ENCODE measurements around the gene PACRG. TPM values are rescaled to one million over a fixed set of nuclear protein-coding genes. Genes with fewer than 3 reads are reported as not detected.

The PACRG gene
- total and polyA plus RNA-seq, 10 of the 15 experiments (the other 5 are each of a cell fraction or from before 2014, with no cell fraction given), result not detected

DNA sequence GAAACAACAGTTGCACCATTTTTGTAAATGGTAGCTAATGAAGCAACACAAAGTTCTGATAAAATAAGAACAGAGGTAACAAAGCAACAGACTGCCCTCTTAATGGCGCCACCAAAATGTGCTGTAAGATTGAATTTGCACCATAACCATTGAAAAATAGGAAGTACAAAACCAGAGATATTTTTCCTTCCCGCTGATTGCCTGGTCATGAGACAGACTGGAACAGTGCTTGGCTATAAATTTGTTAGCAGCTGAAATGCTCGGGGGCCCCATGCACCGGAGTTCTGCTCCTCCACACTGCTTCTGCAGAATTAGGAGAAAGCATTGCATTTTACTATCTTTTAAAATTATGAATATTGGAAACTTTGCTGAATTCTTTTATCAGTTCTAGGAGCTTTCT lies 522.3 kb downstream of the PACRG start:
- ChIA-PET CTCF (no interaction called here), RAD21 (ENCODE audit: unreplicated experiment) (no interaction called here), SMC1A (ENCODE audit: uncharacterized antibody, unreplicated experiment) (no interaction called here), POLR2A (no interaction called here)
- H3K4me2 ChIP-seq (ENCODE audit: control insufficient read depth, insufficient read depth), result no peak overlapping the region
- no peak for FAIRE-seq
- intact Hi-C loops (cut with micrococcal nuclease; ENCODE audit: unreplicated experiment) (no loop called here), in situ Hi-C loops (cut with MboI) (no loop called here)
- H3K79me2 ChIP-seq (ENCODE audit: control insufficient read depth, insufficient read depth, low read length), result no peaks in the 10 kb centered on the region
- H3K4me3 ChIP-seq, result no peak overlapping the region
- H3K4me1 ChIP-seq (ENCODE audit: control insufficient read depth, insufficient read depth, low read length), result no peaks in the 10 kb centered on the region
- H2AFZ ChIP-seq (ENCODE audit: control insufficient read depth, low read depth, low read length), result no peak overlapping the region
- WGBS (ENCODE audit: insufficient coverage, insufficient replicate concordance, low lambda C conversion rate, missing lambda C conversion rate), result 0% methylated on average over 4 of the region's 4 CpGs
- peaks cover 0 to 3% of the 10 kb centered on the region in 2 experiments; a peak in 1 of 4 replicates for H3K27me3 ChIP-seq (replicated peaks in 1 of 2; ENCODE audit: control insufficient read depth in 2 of 2, insufficient read depth in 2 of 2, low read length in 1 of 2)
- ATAC-seq, result no peak
- no peak overlapping the region for H3K9ac ChIP-seq (ENCODE audit: control insufficient read depth, insufficient read depth, low read length)
- BruUV-seq (replicated peaks), result no TSS peak
- DNase-seq (ENCODE audit: low read depth, low spot score), result no peak
- H3K36me3 ChIP-seq (ENCODE audit: control insufficient read depth in 2 of 2, insufficient read depth in 2 of 2, low read length in 1 of 2), result no peaks in the 10 kb centered on the region
- H4K20me1 ChIP-seq (ENCODE audit: control insufficient read depth, insufficient read depth), result no peaks in the 10 kb centered on the region
- H3K9me3 ChIP-seq (replicated peaks; ENCODE audit: control insufficient read depth, insufficient read depth, low read length), result no peaks in the 10 kb centered on the region
- H3K27ac ChIP-seq (ENCODE audit: control insufficient read depth, insufficient read depth), result no peak overlapping the region
- TF ChIP-seq RELA (IDR thresholded peaks at IDR 0.05; ENCODE audit: borderline replicate concordance, partially characterized antibody) (no peak), BACH1 (IDR thresholded peaks at IDR 0.05; ENCODE audit: borderline replicate concordance) (no peak), ZNF24 (IDR thresholded peaks at IDR 0.05) (no peak), MTA2 (IDR thresholded peaks at IDR 0.05; ENCODE audit: low read depth) (no peak), MXI1 (IDR thresholded peaks at IDR 0.05; ENCODE audit: low read depth, low read length) (no peak), SMARCA5 (IDR thresholded peaks at IDR 0.05) (no peak), NRF1 (conservative IDR thresholded peaks at IDR 0.05; ENCODE audit: low read depth, low read length) (no peak)
- TF ChIP-seq, protein P1, sequence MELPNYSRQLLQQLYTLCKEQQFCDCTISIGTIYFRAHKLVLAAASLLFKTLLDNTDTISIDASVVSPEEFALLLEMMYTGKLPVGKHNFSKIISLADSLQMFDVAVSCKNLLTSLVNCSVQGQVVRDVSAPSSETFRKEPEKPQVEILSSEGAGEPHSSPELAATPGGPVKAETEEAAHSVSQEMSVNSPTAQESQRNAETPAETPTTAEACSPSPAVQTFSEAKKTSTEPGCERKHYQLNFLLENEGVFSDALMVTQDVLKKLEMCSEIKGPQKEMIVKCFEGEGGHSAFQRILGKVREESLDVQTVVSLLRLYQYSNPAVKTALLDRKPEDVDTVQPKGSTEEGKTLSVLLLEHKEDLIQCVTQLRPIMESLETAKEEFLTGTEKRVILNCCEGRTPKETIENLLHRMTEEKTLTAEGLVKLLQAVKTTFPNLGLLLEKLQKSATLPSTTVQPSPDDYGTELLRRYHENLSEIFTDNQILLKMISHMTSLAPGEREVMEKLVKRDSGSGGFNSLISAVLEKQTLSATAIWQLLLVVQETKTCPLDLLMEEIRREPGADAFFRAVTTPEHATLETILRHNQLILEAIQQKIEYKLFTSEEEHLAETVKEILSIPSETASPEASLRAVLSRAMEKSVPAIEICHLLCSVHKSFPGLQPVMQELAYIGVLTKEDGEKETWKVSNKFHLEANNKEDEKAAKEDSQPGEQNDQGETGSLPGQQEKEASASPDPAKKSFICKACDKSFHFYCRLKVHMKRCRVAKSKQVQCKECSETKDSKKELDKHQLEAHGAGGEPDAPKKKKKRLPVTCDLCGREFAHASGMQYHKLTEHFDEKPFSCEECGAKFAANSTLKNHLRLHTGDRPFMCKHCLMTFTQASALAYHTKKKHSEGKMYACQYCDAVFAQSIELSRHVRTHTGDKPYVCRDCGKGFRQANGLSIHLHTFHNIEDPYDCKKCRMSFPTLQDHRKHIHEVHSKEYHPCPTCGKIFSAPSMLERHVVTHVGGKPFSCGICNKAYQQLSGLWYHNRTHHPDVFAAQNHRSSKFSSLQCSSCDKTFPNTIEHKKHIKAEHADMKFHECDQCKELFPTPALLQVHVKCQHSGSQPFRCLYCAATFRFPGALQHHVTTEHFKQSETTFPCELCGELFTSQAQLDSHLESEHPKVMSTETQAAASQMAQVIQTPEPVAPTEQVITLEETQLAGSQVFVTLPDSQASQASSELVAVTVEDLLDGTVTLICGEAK (IDR thresholded peaks at IDR 0.05; ENCODE audit: borderline replicate concordance), result no peak
- TF ChIP-seq, protein P2, sequence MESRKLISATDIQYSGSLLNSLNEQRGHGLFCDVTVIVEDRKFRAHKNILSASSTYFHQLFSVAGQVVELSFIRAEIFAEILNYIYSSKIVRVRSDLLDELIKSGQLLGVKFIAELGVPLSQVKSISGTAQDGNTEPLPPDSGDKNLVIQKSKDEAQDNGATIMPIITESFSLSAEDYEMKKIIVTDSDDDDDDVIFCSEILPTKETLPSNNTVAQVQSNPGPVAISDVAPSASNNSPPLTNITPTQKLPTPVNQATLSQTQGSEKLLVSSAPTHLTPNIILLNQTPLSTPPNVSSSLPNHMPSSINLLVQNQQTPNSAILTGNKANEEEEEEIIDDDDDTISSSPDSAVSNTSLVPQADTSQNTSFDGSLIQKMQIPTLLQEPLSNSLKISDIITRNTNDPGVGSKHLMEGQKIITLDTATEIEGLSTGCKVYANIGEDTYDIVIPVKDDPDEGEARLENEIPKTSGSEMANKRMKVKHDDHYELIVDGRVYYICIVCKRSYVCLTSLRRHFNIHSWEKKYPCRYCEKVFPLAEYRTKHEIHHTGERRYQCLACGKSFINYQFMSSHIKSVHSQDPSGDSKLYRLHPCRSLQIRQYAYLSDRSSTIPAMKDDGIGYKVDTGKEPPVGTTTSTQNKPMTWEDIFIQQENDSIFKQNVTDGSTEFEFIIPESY (IDR thresholded peaks at IDR 0.05), result no peak
- TF ChIP-seq, protein P3, sequence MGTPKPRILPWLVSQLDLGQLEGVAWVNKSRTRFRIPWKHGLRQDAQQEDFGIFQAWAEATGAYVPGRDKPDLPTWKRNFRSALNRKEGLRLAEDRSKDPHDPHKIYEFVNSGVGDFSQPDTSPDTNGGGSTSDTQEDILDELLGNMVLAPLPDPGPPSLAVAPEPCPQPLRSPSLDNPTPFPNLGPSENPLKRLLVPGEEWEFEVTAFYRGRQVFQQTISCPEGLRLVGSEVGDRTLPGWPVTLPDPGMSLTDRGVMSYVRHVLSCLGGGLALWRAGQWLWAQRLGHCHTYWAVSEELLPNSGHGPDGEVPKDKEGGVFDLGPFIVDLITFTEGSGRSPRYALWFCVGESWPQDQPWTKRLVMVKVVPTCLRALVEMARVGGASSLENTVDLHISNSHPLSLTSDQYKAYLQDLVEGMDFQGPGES (IDR thresholded peaks at IDR 0.05), result no peak
- TF ChIP-seq, protein P4, sequence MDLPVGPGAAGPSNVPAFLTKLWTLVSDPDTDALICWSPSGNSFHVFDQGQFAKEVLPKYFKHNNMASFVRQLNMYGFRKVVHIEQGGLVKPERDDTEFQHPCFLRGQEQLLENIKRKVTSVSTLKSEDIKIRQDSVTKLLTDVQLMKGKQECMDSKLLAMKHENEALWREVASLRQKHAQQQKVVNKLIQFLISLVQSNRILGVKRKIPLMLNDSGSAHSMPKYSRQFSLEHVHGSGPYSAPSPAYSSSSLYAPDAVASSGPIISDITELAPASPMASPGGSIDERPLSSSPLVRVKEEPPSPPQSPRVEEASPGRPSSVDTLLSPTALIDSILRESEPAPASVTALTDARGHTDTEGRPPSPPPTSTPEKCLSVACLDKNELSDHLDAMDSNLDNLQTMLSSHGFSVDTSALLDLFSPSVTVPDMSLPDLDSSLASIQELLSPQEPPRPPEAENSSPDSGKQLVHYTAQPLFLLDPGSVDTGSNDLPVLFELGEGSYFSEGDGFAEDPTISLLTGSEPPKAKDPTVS (IDR thresholded peaks at IDR 0.05; ENCODE audit: low read depth, low read length), result no peak
- TF ChIP-seq, protein P5, sequence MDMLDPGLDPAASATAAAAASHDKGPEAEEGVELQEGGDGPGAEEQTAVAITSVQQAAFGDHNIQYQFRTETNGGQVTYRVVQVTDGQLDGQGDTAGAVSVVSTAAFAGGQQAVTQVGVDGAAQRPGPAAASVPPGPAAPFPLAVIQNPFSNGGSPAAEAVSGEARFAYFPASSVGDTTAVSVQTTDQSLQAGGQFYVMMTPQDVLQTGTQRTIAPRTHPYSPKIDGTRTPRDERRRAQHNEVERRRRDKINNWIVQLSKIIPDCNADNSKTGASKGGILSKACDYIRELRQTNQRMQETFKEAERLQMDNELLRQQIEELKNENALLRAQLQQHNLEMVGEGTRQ (IDR thresholded peaks at IDR 0.05; ENCODE audit: borderline replicate concordance, low read depth, low read length), result no peak
